ENCODE measurements around the gene PPM1B. TPM values are rescaled to one million over a fixed set of nuclear protein-coding genes. Genes with fewer than 3 reads are reported as not detected.

The PPM1B gene
- total and polyA plus RNA-seq, 9 of the 15 experiments (the other 6 are each of a cell fraction or from before 2014, with no cell fraction given) = 8.9 to 44.0 (median 28.6) TPM

DNA sequence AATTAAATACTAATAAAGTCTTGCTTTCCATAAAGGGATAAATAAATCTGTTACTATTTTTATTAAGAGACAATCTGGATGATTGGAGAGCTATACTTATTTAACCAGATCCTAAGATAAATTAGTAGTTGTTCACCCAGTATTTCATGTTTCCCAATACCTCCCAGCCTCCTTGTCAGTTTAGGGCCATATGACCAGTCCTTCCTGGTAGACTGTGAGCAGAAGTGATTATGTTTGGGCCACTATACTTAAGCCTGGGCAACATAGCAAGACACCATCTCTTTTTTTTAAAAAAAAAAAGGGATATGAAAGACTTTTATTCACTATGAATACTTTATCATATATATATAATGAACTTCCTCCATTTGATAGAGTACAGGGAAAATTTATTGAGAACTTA, 48.8 kb upstream of the PPM1B start:
- H3K27me3 ChIP-seq (ENCODE audit: control insufficient read depth in 2 of 2, insufficient read depth in 2 of 2, low read length in 2 of 2) = no peaks in the 10 kb centered on the region; a peak in 2 of 5 replicates
- H3K4me2 ChIP-seq (ENCODE audit: insufficient read depth, low read length) = no peak overlapping the region
- DNase-seq (ENCODE audit: extremely low read depth in 1 of 4, low spot score in 3 of 4) (no peak), FAIRE-seq (no peak), ATAC-seq (no peak)
- H3K9me1 ChIP-seq (ENCODE audit: control insufficient read depth, insufficient read depth, low read length) = no peaks in the 10 kb centered on the region
- no peak overlapping the region for H3K27ac ChIP-seq (ENCODE audit: extremely low read depth, low read depth, low read length)
- no peak overlapping the region for H3K9ac ChIP-seq (ENCODE audit: insufficient read depth in 1 of 2, low read depth in 2 of 2, low read length in 2 of 2)
- H4K20me1 ChIP-seq (replicated peaks; ENCODE audit: control insufficient read depth, insufficient read depth, low read length) = no peaks in the 10 kb centered on the region
- no peak overlapping the region for H3K4me3 ChIP-seq
- no peak overlapping the region for H2AFZ ChIP-seq (ENCODE audit: low read depth, low read length)
- H3K36me3 ChIP-seq (ENCODE audit: control insufficient read depth, insufficient read depth, low read length) = no peaks in the 10 kb centered on the region
- no peaks in the 10 kb centered on the region for H3K4me1 ChIP-seq (replicated peaks in 1 of 2; ENCODE audit: control insufficient read depth in 2 of 2, insufficient read depth in 2 of 2, low read length in 2 of 2)
- in situ Hi-C loops (cut with MboI) (no loop called here), intact Hi-C loops (cut with micrococcal nuclease) (no loop called here)
- TF ChIP-seq NONO (IDR thresholded peaks at IDR 0.05; ENCODE audit: low read depth in 2 of 2, low read length in 1 of 2) = no peak
- TF ChIP-seq ZNF511 (CRISPR knock-in tag; IDR thresholded peaks at IDR 0.05) = no peak
- no TSS peak for BruUV-seq (replicated peaks)
- POLR2A ChIA-PET = no interaction called here
- no peaks in the 10 kb centered on the region for H3K9me3 ChIP-seq (replicated peaks; ENCODE audit: control insufficient read depth, insufficient read depth, low read depth, low read length)
- no peaks in the 10 kb centered on the region for H3K79me2 ChIP-seq (ENCODE audit: control insufficient read depth, insufficient read depth, low read length)
- CTCF ChIA-PET (ENCODE audit: low intra/inter-chr PET ratio) = no interaction called here

DNA sequence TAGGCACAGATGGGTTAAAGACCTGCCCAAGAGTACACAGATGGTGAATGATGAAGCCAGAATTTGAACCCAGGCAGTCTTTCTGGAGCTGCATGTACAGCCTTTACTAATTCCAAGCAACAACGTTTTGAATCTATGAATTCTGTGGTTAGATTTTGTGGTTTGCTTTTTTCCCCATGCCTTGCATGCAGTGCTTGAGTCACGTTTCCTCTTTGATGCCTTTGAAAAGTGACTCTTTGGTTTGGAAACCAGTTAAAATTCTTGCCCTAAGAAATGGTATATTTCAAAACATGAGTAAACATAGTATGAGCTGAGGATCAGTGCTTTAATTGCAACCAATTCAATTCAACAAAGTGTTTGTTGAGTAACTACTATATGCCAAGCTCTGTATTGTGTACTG, 48.2 kb upstream of the PPM1B start:
- POLR2A ChIA-PET = interaction anchor here (1.1 kb wide), 1 partner anchor 8 kb away, joined by 3 read pairs; no protein-coding TSS in a partner anchor
- intact Hi-C loops (cut with micrococcal nuclease) = no loop called here
- no peaks in the 10 kb centered on the region for H3K36me3 ChIP-seq (ENCODE audit: control insufficient read depth, insufficient read depth, low read length)
- no peaks in the 10 kb centered on the region for H4K20me1 ChIP-seq (replicated peaks; ENCODE audit: control insufficient read depth, insufficient read depth, low read length)
- no TSS peak for BruUV-seq (replicated peaks)
- no peaks in the 10 kb centered on the region; a peak in 2 of 5 replicates for H3K27me3 ChIP-seq (ENCODE audit: control insufficient read depth in 2 of 2, insufficient read depth in 2 of 2, low read length in 2 of 2)
- H3K4me2 ChIP-seq (ENCODE audit: insufficient read depth, low read length) = no peak overlapping the region
- no peaks in the 10 kb centered on the region for H3K79me2 ChIP-seq (ENCODE audit: control insufficient read depth, insufficient read depth, low read length)
- ATAC-seq (no peak), DNase-seq (ENCODE audit: extremely low read depth in 1 of 4, low spot score in 3 of 4) (no peak), FAIRE-seq (no peak)
- H3K4me3 ChIP-seq = no peak overlapping the region
- no peak overlapping the region for H3K9ac ChIP-seq (ENCODE audit: insufficient read depth in 1 of 2, low read depth in 2 of 2, low read length in 2 of 2)
- H3K9me3 ChIP-seq (replicated peaks; ENCODE audit: control insufficient read depth, insufficient read depth, low read depth, low read length) = no peaks in the 10 kb centered on the region
- 0% methylated on average over 2 of the region's 2 CpGs for WGBS (ENCODE audit: insufficient coverage, low coverage, missing lambda C conversion rate)
- H2AFZ ChIP-seq (ENCODE audit: low read depth, low read length) = no peak overlapping the region
- TF ChIP-seq MAFK (IDR thresholded peaks at IDR 0.05; ENCODE audit: low read length) = no peak
- no peak for TF ChIP-seq TOE1 (IDR thresholded peaks at IDR 0.05; ENCODE audit: borderline replicate concordance)
- TF ChIP-seq TOE1 (CRISPR knock-in tag; IDR thresholded peaks at IDR 0.05; ENCODE audit: borderline replicate concordance, low read depth) = no peak
- TF ChIP-seq BCOR (IDR thresholded peaks at IDR 0.05) = no peak
- no peak for TF ChIP-seq ZKSCAN8 (CRISPR knock-in tag; IDR thresholded peaks at IDR 0.05)
- no peak for TF ChIP-seq OTX1 (CRISPR knock-in tag; IDR thresholded peaks at IDR 0.05)
- TF ChIP-seq NFE2 (IDR thresholded peaks at IDR 0.05; ENCODE audit: low read depth) = no peak
- TF ChIP-seq SETDB1 (IDR thresholded peaks at IDR 0.05; ENCODE audit: low read length) = no peak
- TF ChIP-seq, protein P1, sequence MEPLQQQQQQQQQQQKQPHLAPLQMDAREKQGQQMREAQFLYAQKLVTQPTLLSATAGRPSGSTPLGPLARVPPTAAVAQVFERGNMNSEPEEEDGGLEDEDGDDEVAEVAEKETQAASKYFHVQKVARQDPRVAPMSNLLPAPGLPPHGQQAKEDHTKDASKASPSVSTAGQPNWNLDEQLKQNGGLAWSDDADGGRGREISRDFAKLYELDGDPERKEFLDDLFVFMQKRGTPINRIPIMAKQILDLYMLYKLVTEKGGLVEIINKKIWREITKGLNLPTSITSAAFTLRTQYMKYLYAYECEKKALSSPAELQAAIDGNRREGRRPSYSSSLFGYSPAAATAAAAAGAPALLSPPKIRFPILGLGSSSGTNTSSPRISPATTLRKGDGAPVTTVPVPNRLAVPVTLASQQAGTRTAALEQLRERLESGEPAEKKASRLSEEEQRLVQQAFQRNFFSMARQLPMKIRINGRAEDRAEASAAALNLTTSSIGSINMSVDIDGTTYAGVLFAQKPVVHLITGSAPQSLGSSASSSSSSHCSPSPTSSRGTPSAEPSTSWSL (CRISPR knock-in tag; IDR thresholded peaks at IDR 0.05; ENCODE audit: borderline replicate concordance) = no peak
- no peak for TF ChIP-seq KLF13 (tag; IDR thresholded peaks at IDR 0.05; ENCODE audit: borderline replicate concordance, low read depth)
- TF ChIP-seq ATF1 (CRISPR knock-in tag; IDR thresholded peaks at IDR 0.05) = no peak
- TF ChIP-seq ATF1 (tag; IDR thresholded peaks at IDR 0.05) = no peak
- no peak for TF ChIP-seq PML (IDR thresholded peaks at IDR 0.05; ENCODE audit: low read length)
- H3K9me1 ChIP-seq (ENCODE audit: control insufficient read depth, insufficient read depth, low read length) = no peaks in the 10 kb centered on the region
- H3K27ac ChIP-seq (ENCODE audit: extremely low read depth, low read depth, low read length) = no peak overlapping the region
- H3K4me1 ChIP-seq (replicated peaks in 1 of 2; ENCODE audit: control insufficient read depth in 2 of 2, insufficient read depth in 2 of 2, low read length in 2 of 2) = no peaks in the 10 kb centered on the region
- in situ Hi-C loops (cut with MboI) = no loop called here
- CTCF ChIA-PET (ENCODE audit: low intra/inter-chr PET ratio) = no interaction called here

All from K562 (cell line).